ENCODE results near the gene SYT7.

- TF ChIP-seq CTCF (IDR thresholded peaks at IDR 0.05; ENCODE audit: control extremely low read depth in 1 of 3, insufficient read depth in 1 of 3, low read depth in 1 of 3, low read length in 3 of 3) (no peak), YY1 (IDR thresholded peaks at IDR 0.05; ENCODE audit: low read depth, low read length) (no peak), SUZ12 (IDR thresholded peaks at IDR 0.05; ENCODE audit: low read length) (no peak), EP300 (IDR thresholded peaks at IDR 0.05; ENCODE audit: borderline replicate concordance in 1 of 2, low read depth in 2 of 2, low read length in 2 of 2) (no peak), POLR2A (IDR thresholded peaks at IDR 0.05; ENCODE audit: control extremely low read depth in 1 of 2, low read depth in 2 of 2, low read length in 2 of 2) (no peak), SIN3A (conservative IDR thresholded peaks at IDR 0.05 in 1 of 2, IDR thresholded peaks at IDR 0.05 in 1 of 2; ENCODE audit: low read depth in 1 of 2, low read length in 2 of 2) (no peak), BACH1 (IDR thresholded peaks at IDR 0.05; ENCODE audit: low read length) (no peak), RNF2 (IDR thresholded peaks at IDR 0.05; ENCODE audit: borderline replicate concordance, low read depth, low read length, missing control alignments, poor library complexity, severe bottlenecking) (no peak)
Measured at GRCh38 chr11:61611309-61611708, 30.4 kb upstream of the SYT7 start.

Measured in H1 (cell line).